ENCODE results near the gene EVL.
A peak's percentile ranks its signal among the peaks of the same experiment; 100 is the strongest.
"Not testable (repeated sequence)": the region's sequence is repeated elsewhere in the genome, so short reads cannot be mapped to it uniquely, and the experiment has no call there.

EVL gene

GRCh38 chr14:100039903-100040302 lies 25.3 kb upstream of the EVL start:
- no peak for DNase-seq

DNA sequence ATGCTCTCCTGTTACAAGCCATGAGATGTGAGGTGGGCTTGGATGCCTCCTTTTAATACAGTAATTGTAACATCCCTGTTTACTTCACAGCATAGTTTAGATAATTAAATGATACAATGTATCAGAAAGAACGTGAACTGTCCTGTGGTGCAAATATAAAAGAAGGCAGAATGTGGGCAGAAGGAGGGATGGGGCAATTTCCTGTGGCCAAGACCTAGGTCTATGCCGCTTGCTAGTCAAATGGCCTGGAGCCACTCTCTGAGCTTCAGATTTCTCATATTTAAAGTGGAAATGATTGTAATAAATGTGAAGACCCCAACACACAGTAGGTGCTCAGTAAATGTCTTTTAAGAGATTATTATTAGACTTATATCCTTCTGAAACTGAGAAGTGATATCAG lies 24.0 kb upstream of the EVL start:
- no peak for DNase-seq

GRCh38 chr14:100042286-100042685 lies 22.9 kb upstream of the EVL start:
- DNase-seq = no peak

DNA sequence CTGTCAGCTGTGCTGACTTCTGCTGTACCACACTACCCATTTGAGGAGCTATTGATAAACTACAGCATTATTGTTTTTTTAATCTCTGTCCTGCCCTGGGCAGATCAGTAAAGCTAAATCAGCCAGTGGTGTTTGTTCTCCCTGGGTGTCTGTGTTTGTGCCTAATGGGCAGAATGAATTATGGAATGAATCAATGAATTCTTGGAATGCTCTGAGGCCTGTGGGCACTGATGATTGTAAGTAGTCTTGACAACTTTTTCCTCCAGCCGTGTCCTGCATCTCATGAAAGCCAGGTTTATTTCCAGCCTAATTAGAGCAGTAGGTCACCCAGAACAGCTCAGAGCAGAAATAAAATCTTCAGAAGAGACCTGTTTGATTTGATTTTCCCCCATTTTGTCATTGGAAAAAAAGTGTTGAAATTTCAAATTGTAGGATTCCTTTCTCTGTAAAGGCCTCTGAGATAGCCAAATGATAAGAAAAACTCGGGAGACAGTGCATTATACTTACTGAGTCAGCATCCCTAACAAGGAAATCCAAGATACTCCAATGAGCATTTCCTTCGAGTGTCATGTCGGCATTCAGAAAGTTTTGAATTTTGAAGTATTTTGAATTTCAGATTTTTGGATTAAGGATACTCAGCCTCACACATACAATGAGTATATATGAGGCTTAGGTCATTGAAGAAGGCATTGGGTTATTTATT lies 19.4 kb upstream of the EVL start:
- no peak for DNase-seq

DNA sequence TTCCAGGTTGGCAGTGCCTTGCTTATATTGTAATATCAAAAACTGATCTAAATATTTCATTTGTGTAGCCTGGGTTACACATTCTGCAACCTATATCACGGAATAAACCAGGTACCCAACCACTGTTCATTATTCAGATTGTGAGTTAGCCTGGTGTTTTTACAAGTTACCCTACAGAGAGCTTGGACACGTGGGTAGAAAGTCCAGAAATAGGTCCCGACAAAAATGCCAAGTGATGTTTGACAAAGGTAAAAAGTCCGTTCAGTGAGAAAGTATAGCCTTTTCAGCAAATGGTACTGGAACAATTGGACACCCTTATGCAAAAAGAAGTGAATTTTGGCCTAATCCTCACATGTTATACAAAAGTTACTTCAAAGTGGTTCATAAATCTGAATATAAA lies 17.6 kb upstream of the EVL start:
- no peak for DNase-seq

GRCh38 chr14:100048786-100049185 lies 16.4 kb upstream of the EVL start:
- DNase-seq = no peak

- no peak for DNase-seq
Observed at GRCh38 chr14:100049220-100049619, 16.0 kb upstream of the EVL start.

GRCh38 chr14:100051103-100051502 lies 14.1 kb upstream of the EVL start:
- DNase-seq = no peak

- no peak for DNase-seq
Observed at GRCh38 chr14:100051543-100051942, 13.7 kb upstream of the EVL start.

GRCh38 chr14:100052819-100053218 lies 12.4 kb upstream of the EVL start:
- DNase-seq = no peak

DNA sequence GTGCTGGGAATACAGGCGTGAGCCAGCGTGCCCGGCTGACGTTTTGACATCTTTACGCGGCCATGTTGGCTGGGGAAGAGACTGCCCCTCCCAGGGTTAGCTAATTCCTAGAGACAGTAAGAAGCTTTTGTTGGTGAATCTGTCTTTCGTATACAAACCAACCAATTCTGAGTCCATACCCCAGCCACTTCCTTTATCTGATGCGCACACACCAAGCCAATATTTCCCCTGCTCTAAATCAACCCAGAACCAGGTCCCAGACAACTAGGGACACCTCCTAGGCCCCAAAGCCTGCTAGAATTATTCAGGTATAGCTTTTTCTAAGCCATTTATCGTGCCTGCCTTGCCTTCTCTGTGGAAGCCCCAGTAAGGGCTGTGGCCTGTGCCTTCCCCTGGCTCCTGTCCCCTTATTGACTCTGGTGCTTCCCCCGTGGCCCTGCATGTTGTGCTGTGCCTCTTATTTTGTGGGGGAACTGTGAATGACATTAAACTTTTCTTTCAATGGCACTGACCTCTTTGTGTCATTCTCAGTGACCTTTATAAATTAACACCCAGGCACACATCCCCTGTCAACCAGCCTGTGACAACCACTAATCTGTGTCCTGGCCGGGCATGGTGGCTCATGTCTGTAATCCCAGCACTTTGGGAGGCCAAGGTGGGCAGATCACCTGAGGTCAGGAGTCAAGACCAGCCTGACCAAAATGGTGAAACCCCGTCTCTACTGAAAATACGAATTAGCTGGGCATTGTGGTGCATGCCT lies 10.7 kb upstream of the EVL start:
- no peak for DNase-seq

- no peak for DNase-seq
Observed at GRCh38 chr14:100056431-100056830, 8.8 kb upstream of the EVL start.

GRCh38 chr14:100056964-100057795 lies 8.0 kb upstream of the EVL start:
- no peak for DNase-seq

GRCh38 chr14:100058777-100059437 lies 6.3 kb upstream of the EVL start:
- no peak for DNase-seq

DNA sequence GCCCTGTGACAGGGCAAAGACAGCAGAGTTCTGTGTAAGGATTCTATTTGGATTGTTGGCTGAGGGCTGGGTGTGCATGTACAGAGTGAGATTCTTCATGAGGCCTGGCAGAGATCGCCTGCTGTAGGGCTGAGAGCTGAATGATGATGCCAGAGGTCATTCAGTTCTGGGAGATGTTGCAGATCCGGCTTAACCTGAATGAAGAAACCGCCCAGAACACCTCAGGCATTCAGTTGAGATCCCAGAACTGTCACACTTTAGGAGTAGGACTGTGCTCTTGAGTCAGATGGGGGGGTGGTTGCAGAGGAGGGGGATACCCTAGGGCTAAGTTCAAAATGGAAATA lies 5.8 kb upstream of the EVL start:
- DNase-seq = no peak

GRCh38 chr14:100060760-100061159 lies 4.5 kb upstream of the EVL start:
- no peak for DNase-seq

DNA sequence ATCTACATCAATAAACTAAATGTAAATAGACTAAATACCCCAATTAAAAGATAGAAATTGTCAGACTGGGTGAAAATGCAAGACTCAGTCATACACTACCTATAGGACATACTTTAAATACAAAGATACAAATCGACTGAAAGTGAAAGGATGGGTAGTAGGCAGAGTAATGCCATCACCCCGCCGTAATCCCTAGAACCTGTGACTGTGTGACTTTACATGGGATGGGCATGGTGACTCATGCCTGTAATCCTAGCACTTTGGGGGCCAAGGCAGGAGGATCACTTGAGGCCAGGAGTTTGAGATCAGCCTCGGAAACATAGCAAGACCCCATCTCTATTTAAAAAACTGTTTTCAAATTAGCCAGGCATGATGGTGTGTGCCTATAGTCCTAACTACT lies 2.6 kb upstream of the EVL start:
- peak; percentile 76 for DNase-seq

GRCh38 chr14:100063314-100063941 lies 1.8 kb upstream of the EVL start:
- DNase-seq = peak; percentile 71

- DNase-seq = not testable (repeated sequence)
Observed at GRCh38 chr14:100064335-100065092, 708 bp upstream of the EVL start.

DNA sequence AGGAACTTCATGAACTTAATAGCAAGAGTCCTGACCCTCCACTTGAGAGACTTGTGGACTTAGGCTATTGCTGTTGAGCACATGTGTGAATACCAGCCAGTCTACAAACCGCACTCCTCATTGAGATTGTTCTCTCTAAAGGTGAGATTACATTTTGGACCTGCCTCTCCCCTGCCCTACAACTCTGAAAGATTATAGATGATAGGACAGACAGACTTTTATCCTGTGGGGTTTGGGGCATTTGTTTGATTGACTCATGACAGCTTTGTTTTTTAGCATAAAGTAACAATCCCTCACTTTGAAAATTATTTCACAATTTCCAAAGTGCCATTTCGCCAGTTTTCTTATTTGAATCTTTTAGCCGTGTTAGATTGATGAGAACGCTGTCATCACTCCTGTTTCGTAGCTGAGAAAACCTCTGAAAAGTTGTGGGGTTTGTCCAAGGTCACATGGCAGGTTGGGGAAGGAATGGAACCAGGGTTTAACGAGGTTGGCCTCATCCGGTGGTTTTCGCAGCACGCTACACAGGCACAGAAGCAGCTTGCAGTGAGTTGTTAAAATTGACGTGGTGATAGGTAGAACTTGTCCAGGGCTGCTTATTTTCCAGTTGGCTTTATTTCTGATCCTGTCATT lies 836 bp downstream of the EVL start:
- DNase-seq = peak; percentile 93

GRCh38 chr14:100066962-100067361 lies 1.7 kb downstream of the EVL start:
- peak; percentile 66 for DNase-seq

GRCh38 chr14:100067481-100067880 lies 2.3 kb downstream of the EVL start:
- DNase-seq = no peak
